HG03108 (cell line): Measurements from ENCODE around the gene LTBP3.
"Not testable (repeated sequence)": the region's sequence is repeated elsewhere in the genome, so short reads cannot be mapped to it uniquely, and the experiment has no call there.

Source experiments
- ATAC-seq: cut with Tn5 transposase; IDR thresholded peaks from one replicate; pipeline ENCODE4 v1.9.1; 2021; ENCODE audit warnings: moderate library complexity; ENCODE audit not compliant: unreplicated experiment

LTBP3 gene

GRCh38 chr11:65572356-65573051 lies 14.3 kb upstream of the LTBP3 start, which contains the start of gene FAM89B:
TSS of gene FAM89B (plus strand) at chr11:65572538. CDS start at chr11:65572670, 132 bp downstream.
- no peak for ATAC-seq

- no peak for ATAC-seq
Observed at GRCh38 chr11:65571940-65572339, 13.8 kb upstream of the LTBP3 start.

- ATAC-seq = no peak
Observed at GRCh38 chr11:65571420-65571819, 13.3 kb upstream of the LTBP3 start.

GRCh38 chr11:65569973-65570918 lies 12.1 kb upstream of the LTBP3 start, which contains the start of gene ZNRD2:
TSS of gene ZNRD2 (plus strand) at chr11:65570477. CDS start at chr11:65570492, 15 bp downstream.
- ATAC-seq = peak; percentile 59

GRCh38 chr11:65569164-65569972 lies 11.2 kb upstream of the LTBP3 start:
- peak; percentile 1 for ATAC-seq

GRCh38 chr11:65565624-65566453 lies 7.7 kb upstream of the LTBP3 start:
- no peak for ATAC-seq

GRCh38 chr11:65564879-65565559 lies 6.9 kb upstream of the LTBP3 start:
- ATAC-seq = not testable (repeated sequence)

- no peak for ATAC-seq
Observed at GRCh38 chr11:65563601-65564000, 5.4 kb upstream of the LTBP3 start.

GRCh38 chr11:65562788-65563187 lies 4.6 kb upstream of the LTBP3 start:
- ATAC-seq = no peak

GRCh38 chr11:65562020-65562419 lies 3.9 kb upstream of the LTBP3 start:
- no peak for ATAC-seq

- no peak for ATAC-seq
Observed at GRCh38 chr11:65560555-65561418, 2.6 kb upstream of the LTBP3 start.

GRCh38 chr11:65559951-65560537 lies 1.9 kb upstream of the LTBP3 start:
- no peak for ATAC-seq

- ATAC-seq = no peak
Observed at GRCh38 chr11:65559535-65559934, 1.4 kb upstream of the LTBP3 start.

- ATAC-seq = no peak
Observed at GRCh38 chr11:65558930-65559509, 861 bp upstream of the LTBP3 start.

- no peak for ATAC-seq
Observed at GRCh38 chr11:65557280-65558001, 718 bp downstream of the LTBP3 start.

- ATAC-seq = no peak
Observed at GRCh38 chr11:65556470-65557279, 1.5 kb downstream of the LTBP3 start.
